Measurements from ENCODE around the gene ABRAXAS1. TPM values are rescaled to one million over a fixed set of nuclear protein-coding genes. Genes with fewer than 3 reads are reported as not detected.

Gene ABRAXAS1
- total and polyA plus RNA-seq, 2 of the 13 experiments (the other 11 are each of a cell fraction or from before 2014, with no cell fraction given): 14.1 to 14.7 TPM

- no peak for TF ChIP-seq MXD4 (CRISPR knock-in tag; IDR thresholded peaks at IDR 0.05)
These were observed 11.5 kb downstream of the ABRAXAS1 start (continued) for GRCh38 chr4:83473423-83473822.

- Histone ChIP-seq H3K4me1 (ENCODE audit: insufficient read depth, low read length) (peaks cover 29% of the 10 kb centered on the region), H3K27ac (ENCODE audit: extremely low read length, insufficient read depth, low read length) (peak overlapping the region; percentile 93), H3K4me2 (ENCODE audit: low read depth, low read length) (peak overlapping the region; percentile 67), H3K9me3 (ENCODE audit: low read length) (no peaks in the 10 kb centered on the region), H3K4me3 (replicated peaks in 1 of 3; ENCODE audit: insufficient read depth in 1 of 3, low read depth in 2 of 3, low read length in 3 of 3) (peak overlapping the region; percentile 78 to 98 (median 90)), H4K20me1 (ENCODE audit: insufficient read depth, low read length) (no peaks in the 10 kb centered on the region), H3K27me3 (ENCODE audit: control insufficient read depth in 1 of 2, insufficient read depth in 2 of 2, low read length in 2 of 2) (no peaks in the 10 kb centered on the region; a peak in 1 of 5 replicates), H3K9ac (ENCODE audit: insufficient read depth, low read depth, low read length) (peak overlapping the region; percentile 94), H3K36me3 (replicated peaks in 1 of 2; ENCODE audit: control insufficient read depth in 1 of 2, insufficient read depth in 2 of 2, low read length in 2 of 2) (peaks cover 2 to 16% of the 10 kb centered on the region in 2 experiments; a peak in 3 of 5 replicates), H3K79me2 (ENCODE audit: insufficient read depth, low read length) (peaks cover 42% of the 10 kb centered on the region), H2AFZ (ENCODE audit: low read length) (peak overlapping the region; percentile 78)
- no peak for ATAC-seq
- ChIA-PET POLR2A (interaction anchor here (1.0 to 2.1 kb wide), 7 partner anchors 15 to 421 kb away, joined by 3 to 29 read pairs (median 5); partner anchors contain the start of genes ABRAXAS1, COPS4 and COQ2), CTCF (ENCODE audit: low intra/inter-chr PET ratio, low total read pairs) (no interaction called here)
- in situ Hi-C loops (cut with HindIII; ENCODE audit: extremely low pct_ligation_motif_present, low pct_unique_long_range_greater_than_20kb) (no loop called here), intact Hi-C loops (cut with micrococcal nuclease; ENCODE audit: unreplicated experiment) (loop anchor here (10.0 kb wide), 1 partner anchor 171 kb away; the partner anchor contains the start of gene COQ2)
- FAIRE-seq: no peak
- 1% methylated on average over 7 of the region's 7 CpGs for WGBS (ENCODE audit: low lambda C conversion rate)
- BruUV-seq (replicated peaks): TSS peak; percentile 83
- DNase-seq (ENCODE audit: low spot score): no peak
- TF ChIP-seq CHD4 (IDR thresholded peaks at IDR 0.05; ENCODE audit: borderline replicate concordance, low read length): no peak
- TF ChIP-seq ARID4A (CRISPR knock-in tag; IDR thresholded peaks at IDR 0.05; ENCODE audit: borderline replicate concordance): peak; percentile 21; the same call in 1 of the 2 replicates
- peak; percentile 23; the same call in 1 of the 2 replicates for TF ChIP-seq PHF8 (CRISPR knock-in tag; IDR thresholded peaks at IDR 0.05)
- no peak for TF ChIP-seq ZNF574 (CRISPR knock-in tag; IDR thresholded peaks at IDR 0.05)
- TF ChIP-seq ZNF20 (CRISPR knock-in tag; IDR thresholded peaks at IDR 0.05): 0 out of 2 replicates have a peak, but pooled peaks have one; percentile 12
- TF ChIP-seq GTF3A (CRISPR knock-in tag; conservative IDR thresholded peaks at IDR 0.05): no peak
- 0 out of 2 replicates have a peak, but pooled peaks have one; percentile 20 for TF ChIP-seq SP140L (CRISPR knock-in tag; IDR thresholded peaks at IDR 0.05; ENCODE audit: borderline replicate concordance)
- 0 out of 2 replicates have a peak, but pooled peaks have one; percentile 12 for TF ChIP-seq ZNF503 (CRISPR knock-in tag; IDR thresholded peaks at IDR 0.05)
- TF ChIP-seq BRF2 (CRISPR knock-in tag; IDR thresholded peaks at IDR 0.05): 0 out of 2 replicates have a peak, but pooled peaks have one; percentile 3
- TF ChIP-seq PITX1 (CRISPR knock-in tag; IDR thresholded peaks at IDR 0.05): 0 out of 2 replicates have a peak, but pooled peaks have one; percentile 5
- 0 out of 2 replicates have a peak, but pooled peaks have one; percentile 1 for TF ChIP-seq TP53 (CRISPR knock-in tag; conservative IDR thresholded peaks at IDR 0.05)
These were observed 28.8 kb downstream of the ABRAXAS1 start for GRCh38 chr4:83456184-83456501.

Measured in HepG2 (cell line).